Measurements from ENCODE around the gene FAM111A. TPM values are rescaled to one million over a fixed set of nuclear protein-coding genes. Genes with fewer than 3 reads are reported as not detected.
A peak's percentile ranks its signal among the peaks of the same experiment; 100 is the strongest.

Gene FAM111A
- total RNA-seq, 5 donors from 2014 or later (not counting 1 experiment from before 2014, with no cell fraction given): 75.9 to 90.2 (median 78.9) TPM

- H3K27ac ChIP-seq (ENCODE audit: low read length): no peak overlapping the region
- no peak overlapping the region for H3K4me3 ChIP-seq (ENCODE audit: control insufficient read depth in 1 of 2, extremely low read depth in 1 of 2, low read length in 1 of 2)
- no peaks in the 10 kb centered on the region for H3K36me3 ChIP-seq (ENCODE audit: control insufficient read depth in 2 of 2, extremely low read depth in 1 of 2, insufficient read depth in 1 of 2, low read length in 1 of 2)
- ATAC-seq (replicated peaks in 1 of 4) (no peak), DNase-seq (no peak)
- Mint-ChIP-seq H3K9me3 (no peaks in the 10 kb centered on the region), H3K4me1 (peaks cover 0 to 18% (median 9%) of the 10 kb centered on the region in 3 donors), H3K27me3 (peaks cover 0 to 3% of the 10 kb centered on the region in 2 donors), H3K27ac (no peak overlapping the region), H3K4me3 (no peak overlapping the region), H3K36me3 (peaks cover 13% of the 10 kb centered on the region)
- CTCF ChIA-PET: no interaction called here
- 86% methylated on average over 1 of the region's 2 CpGs for WGBS (ENCODE audit: insufficient coverage)
- no peaks in the 10 kb centered on the region for H3K4me1 ChIP-seq (ENCODE audit: control insufficient read depth in 1 of 2, extremely low read depth in 1 of 2, insufficient read depth in 2 of 2, low read length in 2 of 2)
- H3K27me3 ChIP-seq (replicated peaks in 1 of 2; ENCODE audit: control insufficient read depth in 2 of 2, extremely low read depth in 1 of 2, insufficient read depth in 2 of 2, low read length in 1 of 2): no peaks in the 10 kb centered on the region
- POLR2A ChIA-PET: no interaction called here
- no peaks in the 10 kb centered on the region for H3K9me3 ChIP-seq
These were observed 54.1 kb downstream of the FAM111A start for GRCh38 chr11:59196777-59197176.

DNA sequence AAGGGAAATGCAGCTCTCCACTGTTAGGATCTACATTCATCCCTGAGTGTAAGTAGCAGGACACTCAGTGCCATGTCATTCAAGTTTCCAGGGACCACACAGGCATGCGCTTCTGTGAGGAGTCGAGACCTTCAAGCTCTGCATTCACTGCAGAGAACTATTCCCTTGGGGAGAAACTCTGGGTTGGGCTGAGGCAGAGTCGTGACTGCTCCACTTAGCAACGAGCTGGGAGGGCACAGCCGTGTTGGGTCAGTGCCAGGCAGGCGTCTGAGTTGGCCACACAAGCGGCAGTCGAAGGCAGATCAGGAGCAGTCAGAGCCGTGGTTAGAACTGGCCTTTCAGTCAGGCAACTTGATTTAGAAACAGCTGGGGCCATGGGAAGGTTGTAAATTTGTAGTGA lies 55.3 kb downstream of the FAM111A start:
- Histone ChIP-seq H3K9me3 (no peaks in the 10 kb centered on the region), H3K27me3 (replicated peaks in 1 of 2; ENCODE audit: control insufficient read depth in 2 of 2, extremely low read depth in 1 of 2, insufficient read depth in 2 of 2, low read length in 1 of 2) (no peaks in the 10 kb centered on the region), H3K36me3 (ENCODE audit: control insufficient read depth in 2 of 2, extremely low read depth in 1 of 2, insufficient read depth in 1 of 2, low read length in 1 of 2) (no peaks in the 10 kb centered on the region), H3K27ac (ENCODE audit: low read length) (no peak overlapping the region), H3K4me1 (ENCODE audit: control insufficient read depth in 1 of 2, extremely low read depth in 1 of 2, insufficient read depth in 2 of 2, low read length in 2 of 2) (no peaks in the 10 kb centered on the region), H3K4me3 (ENCODE audit: control insufficient read depth in 1 of 2, extremely low read depth in 1 of 2, low read length in 1 of 2) (no peak overlapping the region)
- ChIA-PET CTCF (interaction anchor here (1.1 to 1.7 kb wide), 2 partner anchors 12 kb away, joined by 3 to 4 read pairs; no protein-coding TSS in a partner anchor), POLR2A (no interaction called here)
- Mint-ChIP-seq H3K4me3 (no peak overlapping the region), H3K27me3 (peaks cover 0 to 3% of the 10 kb centered on the region in 2 donors), H3K4me1 (peaks cover 0 to 18% (median 9%) of the 10 kb centered on the region in 3 donors), H3K27ac (no peak overlapping the region), H3K9me3 (no peaks in the 10 kb centered on the region), H3K36me3 (peaks cover 11% of the 10 kb centered on the region)
- WGBS (ENCODE audit: insufficient coverage): 66% methylated on average over 9 of the region's 9 CpGs
- DNase-seq (no peak), ATAC-seq (replicated peaks in 1 of 4) (no peak)

DNA sequence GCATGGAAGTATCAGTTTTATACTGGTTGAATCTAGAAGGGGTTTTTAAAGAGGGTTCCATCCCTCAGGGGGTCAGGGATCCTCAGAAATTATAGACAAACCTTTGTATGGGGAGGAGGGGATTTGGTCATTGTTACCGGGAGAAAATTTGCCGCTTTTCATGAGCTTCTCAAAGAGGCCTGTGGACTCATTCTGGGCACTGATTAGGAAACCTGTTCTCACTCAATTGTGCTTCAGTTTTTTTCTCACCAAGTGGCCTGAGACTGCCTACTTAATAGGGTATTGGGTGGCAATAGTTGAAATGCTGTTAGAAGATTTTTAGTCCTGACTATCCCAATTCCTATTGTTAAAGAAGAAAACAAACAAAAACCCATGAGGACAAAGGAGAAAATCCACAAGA lies 56.1 kb downstream of the FAM111A start:
- Mint-ChIP-seq H3K9me3 (no peaks in the 10 kb centered on the region), H3K4me3 (no peak overlapping the region), H3K27me3 (peaks cover 0 to 3% of the 10 kb centered on the region in 2 donors), H3K36me3 (peaks cover 9% of the 10 kb centered on the region), H3K27ac (no peak overlapping the region), H3K4me1 (peaks cover 0 to 18% (median 9%) of the 10 kb centered on the region in 3 donors)
- Histone ChIP-seq H3K27ac (ENCODE audit: low read length) (no peak overlapping the region), H3K27me3 (replicated peaks in 1 of 2; ENCODE audit: control insufficient read depth in 2 of 2, extremely low read depth in 1 of 2, insufficient read depth in 2 of 2, low read length in 1 of 2) (no peaks in the 10 kb centered on the region), H3K4me1 (ENCODE audit: control insufficient read depth in 1 of 2, extremely low read depth in 1 of 2, insufficient read depth in 2 of 2, low read length in 2 of 2) (no peaks in the 10 kb centered on the region), H3K4me3 (ENCODE audit: control insufficient read depth in 1 of 2, extremely low read depth in 1 of 2, low read length in 1 of 2) (no peak overlapping the region), H3K36me3 (ENCODE audit: control insufficient read depth in 2 of 2, extremely low read depth in 1 of 2, insufficient read depth in 1 of 2, low read length in 1 of 2) (no peaks in the 10 kb centered on the region), H3K9me3 (no peaks in the 10 kb centered on the region)
- no peak for ATAC-seq (replicated peaks in 1 of 4)
- no peak for DNase-seq
- POLR2A ChIA-PET: no interaction called here
- CTCF ChIA-PET: interaction anchor here in 1 of 2 donors (0.5 to 1.7 kb wide), 2 partner anchors 13 to 28 kb away, joined by 3 to 4 read pairs; no protein-coding TSS in a partner anchor
- no CpG with 5 or more reads among the region's 2 CpGs for WGBS (ENCODE audit: insufficient coverage)

DNA sequence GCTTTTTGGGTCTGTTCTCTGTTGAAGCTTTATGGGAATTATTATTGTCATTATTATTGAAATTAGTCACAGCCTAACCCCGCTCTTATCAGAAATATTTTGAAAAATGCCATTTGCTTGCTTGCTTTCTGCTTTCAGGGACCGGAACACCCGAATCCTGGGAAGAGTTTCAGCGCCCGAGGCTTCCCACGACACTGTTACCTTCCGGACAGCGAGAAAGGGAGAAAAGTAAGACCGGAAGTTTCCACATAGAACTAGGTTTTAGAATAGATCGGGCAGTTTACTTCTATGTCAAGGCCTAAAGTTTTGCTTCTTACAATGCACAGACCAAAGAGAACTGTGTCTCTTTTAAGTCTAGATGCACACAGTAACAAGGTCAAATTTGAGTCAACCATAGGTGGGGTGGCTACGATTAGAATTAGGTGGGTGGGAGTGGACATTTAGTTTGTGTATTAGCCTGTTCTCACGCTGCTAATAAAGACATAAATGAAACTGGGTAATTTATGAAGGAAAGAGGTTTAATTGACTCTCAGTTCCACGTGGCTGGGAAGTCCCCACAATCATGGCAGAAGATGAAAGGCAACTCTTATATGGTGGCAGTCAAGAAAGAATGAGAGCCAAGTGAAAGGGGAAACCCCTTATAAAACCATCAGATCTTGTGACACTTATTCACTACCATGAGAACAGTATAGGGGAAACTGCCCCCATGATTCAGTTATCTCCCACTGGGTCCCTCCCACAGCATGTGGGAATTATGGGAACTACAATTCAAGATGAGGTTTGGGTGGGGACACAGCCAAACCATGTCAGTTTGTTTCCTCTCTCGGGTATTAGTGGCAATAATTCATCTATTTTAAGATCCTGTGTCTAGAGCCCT lies 57.1 kb downstream of the FAM111A start:
- ATAC-seq (replicated peaks in 1 of 4) (peak in 1 of 4 experiments; percentile 66), DNase-seq (peak in 1 of 35 experiments; percentile 28)
- WGBS (ENCODE audit: insufficient coverage): 83% methylated on average over 7 of the region's 14 CpGs
- no peak overlapping the region for H3K4me3 Mint-ChIP-seq
- Histone ChIP-seq H3K27ac (ENCODE audit: low read length) (no peak overlapping the region), H3K36me3 (ENCODE audit: control insufficient read depth in 2 of 2, extremely low read depth in 1 of 2, insufficient read depth in 1 of 2, low read length in 1 of 2) (peaks cover 0 to 2% of the 10 kb centered on the region in 2 donors), H3K9me3 (no peaks in the 10 kb centered on the region), H3K27me3 (replicated peaks in 1 of 2; ENCODE audit: control insufficient read depth in 2 of 2, extremely low read depth in 1 of 2, insufficient read depth in 2 of 2, low read length in 1 of 2) (peaks cover 0 to 4% of the 10 kb centered on the region in 2 experiments), H3K4me1 (ENCODE audit: control insufficient read depth in 1 of 2, extremely low read depth in 1 of 2, insufficient read depth in 2 of 2, low read length in 2 of 2) (no peaks in the 10 kb centered on the region), H3K4me3 (ENCODE audit: control insufficient read depth in 1 of 2, extremely low read depth in 1 of 2, low read length in 1 of 2) (no peak overlapping the region)
- no peaks in the 10 kb centered on the region for H3K9me3 Mint-ChIP-seq
- H3K27ac Mint-ChIP-seq: no peak overlapping the region
- peaks cover 9% of the 10 kb centered on the region for H3K36me3 Mint-ChIP-seq
- ChIA-PET POLR2A (interaction anchor here in 1 of 2 donors (0.6 kb wide), 1 partner anchor 15 kb away, joined by 3 read pairs; no protein-coding TSS in a partner anchor), CTCF (interaction anchor here in 1 of 2 donors (0.5 kb wide), 1 partner anchor 29 kb away, joined by 3 read pairs; no protein-coding TSS in a partner anchor)
- H3K4me1 Mint-ChIP-seq: peaks cover 0 to 18% (median 9%) of the 10 kb centered on the region in 3 donors
- peaks cover 0 to 3% of the 10 kb centered on the region in 2 donors for H3K27me3 Mint-ChIP-seq

- H3K4me3 ChIP-seq (ENCODE audit: control insufficient read depth in 1 of 2, extremely low read depth in 1 of 2, low read length in 1 of 2): no peak overlapping the region
- ChIA-PET CTCF (no interaction called here), POLR2A (no interaction called here)
- Mint-ChIP-seq H3K9me3 (no peaks in the 10 kb centered on the region), H3K4me1 (peaks cover 0 to 18% (median 9%) of the 10 kb centered on the region in 3 donors), H3K27me3 (peaks cover 0 to 2% of the 10 kb centered on the region in 2 donors), H3K4me3 (no peak overlapping the region), H3K27ac (no peak overlapping the region), H3K36me3 (peaks cover 7% of the 10 kb centered on the region)
- H3K27ac ChIP-seq (ENCODE audit: low read length): no peak overlapping the region
- peaks cover 0 to 4% of the 10 kb centered on the region in 2 donors for H3K36me3 ChIP-seq (ENCODE audit: control insufficient read depth in 2 of 2, extremely low read depth in 1 of 2, insufficient read depth in 1 of 2, low read length in 1 of 2)
- 43% methylated on average over 2 of the region's 4 CpGs for WGBS (ENCODE audit: insufficient coverage)
- H3K27me3 ChIP-seq (replicated peaks in 1 of 2; ENCODE audit: control insufficient read depth in 2 of 2, extremely low read depth in 1 of 2, insufficient read depth in 2 of 2, low read length in 1 of 2): peaks cover 0 to 4% of the 10 kb centered on the region in 2 experiments
- H3K9me3 ChIP-seq: no peaks in the 10 kb centered on the region
- DNase-seq (no peak), ATAC-seq (replicated peaks in 1 of 4) (no peak)
- H3K4me1 ChIP-seq (ENCODE audit: control insufficient read depth in 1 of 2, extremely low read depth in 1 of 2, insufficient read depth in 2 of 2, low read length in 2 of 2): no peaks in the 10 kb centered on the region
These were observed 57.7 kb downstream of the FAM111A start for GRCh38 chr11:59200423-59200746.

DNA sequence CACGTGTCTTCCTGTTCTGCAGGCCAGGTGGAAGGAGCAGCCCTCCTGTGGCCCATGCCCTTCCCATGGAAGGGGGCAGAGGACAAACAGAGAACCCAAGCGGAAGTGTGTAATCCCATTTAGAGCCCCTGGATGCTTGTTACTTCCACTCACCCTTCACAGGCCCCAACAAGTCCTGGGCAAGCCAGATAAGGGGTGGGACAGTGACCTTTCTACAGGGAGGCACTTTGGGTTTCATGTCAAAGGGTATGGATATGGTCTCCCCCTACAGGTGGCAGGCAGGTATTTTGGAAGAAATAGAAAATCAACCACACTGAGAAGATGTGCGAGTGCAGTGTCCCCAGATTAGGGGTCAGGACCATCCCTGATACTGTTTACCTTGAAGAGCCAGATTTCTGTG lies 58.7 kb downstream of the FAM111A start:
- no peaks in the 10 kb centered on the region for H3K9me3 Mint-ChIP-seq
- ATAC-seq (replicated peaks in 1 of 4): no peak
- peaks cover 0 to 4% of the 10 kb centered on the region in 2 experiments for H3K27me3 ChIP-seq (replicated peaks in 1 of 2; ENCODE audit: control insufficient read depth in 2 of 2, extremely low read depth in 1 of 2, insufficient read depth in 2 of 2, low read length in 1 of 2)
- no peaks in the 10 kb centered on the region for H3K27me3 Mint-ChIP-seq
- ChIA-PET POLR2A (no interaction called here), CTCF (interaction anchor here in 1 of 2 donors (3.2 kb wide), 1 partner anchor 30 kb away, joined by 10 read pairs; the partner anchor contains the start of gene DTX4)
- H3K27ac ChIP-seq (ENCODE audit: low read length): no peak overlapping the region
- H3K36me3 Mint-ChIP-seq: peaks cover 5% of the 10 kb centered on the region
- H3K4me3 Mint-ChIP-seq: no peak overlapping the region
- H3K36me3 ChIP-seq (ENCODE audit: control insufficient read depth in 2 of 2, extremely low read depth in 1 of 2, insufficient read depth in 1 of 2, low read length in 1 of 2): peaks cover 0 to 4% of the 10 kb centered on the region in 2 donors
- peaks cover 0 to 15% (median 7%) of the 10 kb centered on the region in 3 donors for H3K4me1 Mint-ChIP-seq
- no peak for DNase-seq
- H3K9me3 ChIP-seq: no peaks in the 10 kb centered on the region
- H3K4me1 ChIP-seq (ENCODE audit: control insufficient read depth in 1 of 2, extremely low read depth in 1 of 2, insufficient read depth in 2 of 2, low read length in 2 of 2): peaks cover 0 to 6% of the 10 kb centered on the region in 2 experiments
- no peak overlapping the region for H3K27ac Mint-ChIP-seq
- 95% methylated on average over 2 of the region's 3 CpGs for WGBS (ENCODE audit: insufficient coverage)
- H3K4me3 ChIP-seq (ENCODE audit: control insufficient read depth in 1 of 2, extremely low read depth in 1 of 2, low read length in 1 of 2): no peak overlapping the region

Measured in T-cell (primary cell).